Epithelial cell of proximal tubule (primary cell): Measurements from ENCODE around the gene CDK5. TPM values are rescaled to one million over a fixed set of nuclear protein-coding genes. Genes with fewer than 3 reads are reported as not detected.

ENCODE experiments used
- DNase-seq: peaks from one replicate; pipeline ENCODE4 v3.0.0-alpha.2; 2011; ENCODE audit warnings: low read depth
- H3K4me3 ChIP-seq: 2 replicates; pipeline ENCODE4 v1.5.1; 2011; ENCODE audit warnings: low read depth, mild to moderate bottlenecking, low read length
- CTCF ChIP-seq: conservative IDR thresholded peaks from 2 replicates; pipeline ENCODE4 v1.5.1; 2012; ENCODE audit warnings: low read depth, mild to moderate bottlenecking, low read length
- total RNA-seq: library from RNA; depleted of rRNA; stranded (reverse); fragments of >200 nt; gene quantifications from 2 replicates; pipeline ENCODE4 v1.2.3, GENCODE V29; 2015

CDK5 gene
- total RNA-seq, 1 donor from 2014 or later, result 19.3 TPM

GRCh38 chr7:151070574-151070960 is 12.9 kb upstream of the CDK5 start:
- no peak overlapping the region for H3K4me3 ChIP-seq
- DNase-seq, result no peak
- no peak for TF ChIP-seq CTCF

GRCh38 chr7:151069841-151070573 is 12.3 kb upstream of the CDK5 start:
- TF ChIP-seq CTCF, result no peak
- DNase-seq, result no peak
- no peak overlapping the region for H3K4me3 ChIP-seq

GRCh38 chr7:151068069-151068773 is 10.5 kb upstream of the CDK5 start:
- DNase-seq, result no peak
- no peak overlapping the region for H3K4me3 ChIP-seq
- no peak for TF ChIP-seq CTCF

GRCh38 chr7:151066273-151066974 is 8.7 kb upstream of the CDK5 start:
- no peak for DNase-seq
- TF ChIP-seq CTCF, result no peak
- no peak overlapping the region for H3K4me3 ChIP-seq

GRCh38 chr7:151065516-151065915 is 7.8 kb upstream of the CDK5 start:
- no peak overlapping the region for H3K4me3 ChIP-seq
- no peak for DNase-seq
- TF ChIP-seq CTCF, result no peak

- TF ChIP-seq CTCF, result no peak
- DNase-seq, result no peak
- no peak overlapping the region for H3K4me3 ChIP-seq
Measured at GRCh38 chr7:151064993-151065392, 7.3 kb upstream of the CDK5 start.
